ENCODE measurements around the gene PDK4. TPM values are rescaled to one million over a fixed set of nuclear protein-coding genes. Genes with fewer than 3 reads are reported as not detected.

The PDK4 gene
- polyA plus RNA-seq (2014; cell fraction: cytosol; rRNA removed), result 0.65 and 1.4 TPM in 2 replicates
- polyA plus RNA-seq (2014; cell fraction: nucleus; rRNA removed), result 0.43 and 0.82 TPM in 2 replicates

GRCh38 chr7:95596198-95597063 lies at the start of gene PDK4:
TSS of gene PDK4 (minus strand) at chr7:95596516. CDS start at chr7:95596293, 223 bp downstream.
- peak; percentile 57 for DNase-seq (ENCODE audit: low spot score)

- DNase-seq (ENCODE audit: low spot score), result no peak
Observed at GRCh38 chr7:95642173-95642572, 45.9 kb upstream of the PDK4 start.

GRCh38 chr7:95636140-95636940 lies 40.0 kb upstream of the PDK4 start:
- no peak for DNase-seq (ENCODE audit: low spot score)

- DNase-seq (ENCODE audit: low spot score), result no peak
Observed at GRCh38 chr7:95632609-95633008, 36.3 kb upstream of the PDK4 start.

GRCh38 chr7:95631527-95631926 lies 35.2 kb upstream of the PDK4 start:
- DNase-seq (ENCODE audit: low spot score), result no peak

GRCh38 chr7:95630702-95631458 lies 34.6 kb upstream of the PDK4 start:
- DNase-seq (ENCODE audit: low spot score), result no peak

- DNase-seq (ENCODE audit: low spot score), result no peak
Observed at GRCh38 chr7:95628831-95629439, 32.6 kb upstream of the PDK4 start.

GRCh38 chr7:95623788-95624187 lies 27.5 kb upstream of the PDK4 start:
- DNase-seq (ENCODE audit: low spot score), result no peak

GRCh38 chr7:95622859-95623258 lies 26.5 kb upstream of the PDK4 start:
- DNase-seq (ENCODE audit: low spot score), result no peak

- no peak for DNase-seq (ENCODE audit: low spot score)
Observed at GRCh38 chr7:95622001-95622549, 25.8 kb upstream of the PDK4 start.

- no peak for DNase-seq (ENCODE audit: low spot score)
Observed at GRCh38 chr7:95621404-95621803, 25.1 kb upstream of the PDK4 start.

- DNase-seq (ENCODE audit: low spot score), result no peak
Observed at GRCh38 chr7:95620631-95621030, 24.3 kb upstream of the PDK4 start.

GRCh38 chr7:95619921-95620320 lies 23.6 kb upstream of the PDK4 start:
- no peak for DNase-seq (ENCODE audit: low spot score)

- no peak for DNase-seq (ENCODE audit: low spot score)
Observed at GRCh38 chr7:95619517-95619916, 23.2 kb upstream of the PDK4 start.

GRCh38 chr7:95614442-95614940 lies 18.2 kb upstream of the PDK4 start:
- no peak for DNase-seq (ENCODE audit: low spot score)

- no peak for DNase-seq (ENCODE audit: low spot score)
Observed at GRCh38 chr7:95611224-95611623, 14.9 kb upstream of the PDK4 start.

- DNase-seq (ENCODE audit: low spot score), result no peak
Observed at GRCh38 chr7:95609277-95609971, 13.1 kb upstream of the PDK4 start.

GRCh38 chr7:95608359-95609173 lies 12.2 kb upstream of the PDK4 start:
- DNase-seq (ENCODE audit: low spot score), result peak; percentile 93

- DNase-seq (ENCODE audit: low spot score), result no peak
Observed at GRCh38 chr7:95607561-95607960, 11.2 kb upstream of the PDK4 start.

All from SK-N-DZ (cell line).